IPS-18a (cell line): ENCODE results near the gene SLC25A18.

Source experiments
- H3K27ac ChIP-seq: one replicate; pipeline ENCODE4 v1.5.1; 2013; ENCODE audit warnings: low read length
- H3K27me3 ChIP-seq: one replicate; pipeline ENCODE4 v1.6.1; 2013; ENCODE audit warnings: mild to moderate bottlenecking, low read length; ENCODE audit not compliant: control insufficient read depth, insufficient read depth
- H3K36me3 ChIP-seq: one replicate; pipeline ENCODE4 v1.6.1; 2013; ENCODE audit warnings: low read depth, low read length; ENCODE audit not compliant: control insufficient read depth
- H3K4me1 ChIP-seq: one replicate; pipeline ENCODE4 v1.6.1; 2013; ENCODE audit warnings: low read depth, low read length; ENCODE audit not compliant: control insufficient read depth
- H3K4me3 ChIP-seq: one replicate; pipeline ENCODE4 v1.5.1; 2013; ENCODE audit warnings: low read length
- H3K9ac ChIP-seq: one replicate; pipeline ENCODE4 v1.6.1; 2013; ENCODE audit warnings: mild to moderate bottlenecking, low read length, moderate library complexity
- H3K9me3 ChIP-seq: one replicate; pipeline ENCODE4 v1.6.1; 2013; ENCODE audit warnings: low read depth, low read length; ENCODE audit not compliant: control insufficient read depth

Gene SLC25A18

DNA sequence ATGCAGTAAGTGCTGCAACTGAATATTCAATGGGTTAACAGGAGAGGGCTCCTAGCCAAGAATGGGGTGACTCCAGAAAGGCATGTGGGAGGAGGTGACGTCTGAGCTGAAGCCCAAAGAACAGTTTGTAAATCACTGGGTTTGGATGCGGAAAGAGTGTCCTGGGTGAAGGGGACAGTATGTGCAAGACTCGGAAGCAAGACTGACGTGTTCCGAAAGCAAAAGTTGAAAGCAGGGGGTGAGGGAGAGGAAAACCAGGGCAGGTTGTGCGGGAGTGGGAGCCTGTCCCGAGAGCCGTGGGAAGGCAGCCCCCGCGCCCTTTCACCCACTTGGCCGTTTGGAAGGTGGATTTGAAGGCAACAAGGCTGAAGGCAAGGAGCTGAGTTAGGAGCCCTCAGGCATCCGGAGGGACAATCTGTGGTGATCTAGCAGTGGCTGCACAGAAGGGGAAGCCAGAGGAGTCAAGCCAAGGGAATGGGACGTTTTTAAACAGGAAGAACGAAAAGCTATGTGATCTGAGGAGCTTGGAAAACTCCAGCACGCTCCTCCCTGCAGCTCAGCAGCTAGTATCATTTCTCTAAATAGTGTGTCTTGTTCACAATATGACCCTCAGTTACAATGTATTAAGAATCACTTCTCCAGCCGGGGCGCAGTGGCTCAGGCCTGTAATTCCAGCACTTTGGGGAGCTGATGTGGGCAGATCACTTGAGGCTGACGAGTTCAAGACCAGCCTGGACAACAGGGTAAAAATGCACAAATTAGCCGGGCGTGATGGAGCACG is 7.7 kb downstream of the SLC25A18 start:
- Histone ChIP-seq H3K27ac (no peak overlapping the region), H3K4me1 (peaks cover 17% of the 10 kb centered on the region), H3K9me3 (no peaks in the 10 kb centered on the region), H3K9ac (no peak overlapping the region), H3K27me3 (no peaks in the 10 kb centered on the region), H3K36me3 (no peaks in the 10 kb centered on the region), H3K4me3 (no peak overlapping the region)

DNA sequence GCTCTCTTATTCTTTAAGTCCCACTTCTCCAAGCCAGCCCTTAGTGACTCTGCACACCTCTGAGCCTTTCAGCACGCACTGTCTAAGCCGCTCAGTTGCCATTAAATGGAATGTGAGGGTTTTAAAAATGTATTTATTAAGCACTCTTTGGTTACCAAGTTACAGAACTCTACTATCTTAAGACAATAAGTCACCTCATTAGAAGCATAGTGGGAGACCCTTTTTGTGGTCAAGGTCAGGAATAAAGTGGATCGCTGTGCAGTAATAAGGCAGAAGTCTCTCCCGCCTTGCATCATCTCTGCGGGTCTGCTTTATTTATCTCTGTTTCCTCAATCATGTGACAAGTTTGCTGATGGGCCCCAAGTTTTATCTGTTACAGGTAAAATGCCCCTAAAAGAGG is 11.9 kb downstream of the SLC25A18 start:
- Histone ChIP-seq H3K36me3 (no peaks in the 10 kb centered on the region), H3K27me3 (no peaks in the 10 kb centered on the region), H3K9ac (no peak overlapping the region), H3K27ac (no peak overlapping the region), H3K4me1 (peaks cover 16% of the 10 kb centered on the region), H3K4me3 (no peak overlapping the region), H3K9me3 (no peaks in the 10 kb centered on the region)

GRCh38 chr22:17575681-17576080 is 12.4 kb downstream of the SLC25A18 start:
- H3K4me3 ChIP-seq = no peak overlapping the region
- H3K4me1 ChIP-seq = peaks cover 13% of the 10 kb centered on the region
- H3K9ac ChIP-seq = no peak overlapping the region
- no peaks in the 10 kb centered on the region for H3K9me3 ChIP-seq
- no peaks in the 10 kb centered on the region for H3K27me3 ChIP-seq
- H3K27ac ChIP-seq = no peak overlapping the region
- no peaks in the 10 kb centered on the region for H3K36me3 ChIP-seq

DNA sequence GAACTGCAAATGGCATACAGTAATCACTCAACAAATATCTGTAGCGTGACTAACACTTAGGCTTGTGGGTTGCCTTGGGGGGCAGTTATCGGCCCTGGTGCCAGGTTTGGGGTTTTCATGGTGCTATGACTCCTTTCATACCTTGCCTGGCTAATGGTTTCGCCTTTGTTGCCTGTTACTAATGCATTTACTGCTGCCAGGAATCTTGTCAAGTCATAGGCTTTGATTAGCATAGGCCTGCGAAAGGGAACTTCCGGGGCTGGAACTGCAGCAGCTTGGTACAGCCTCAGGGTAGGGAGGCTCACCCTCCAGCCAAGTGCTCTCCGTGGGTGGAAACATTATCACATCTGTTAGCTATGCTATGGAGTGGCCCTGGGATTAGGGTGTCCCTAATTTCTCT is 13.2 kb downstream of the SLC25A18 start:
- Histone ChIP-seq H3K9me3 (no peaks in the 10 kb centered on the region), H3K36me3 (no peaks in the 10 kb centered on the region), H3K9ac (no peak overlapping the region), H3K27ac (no peak overlapping the region), H3K4me3 (no peak overlapping the region), H3K27me3 (no peaks in the 10 kb centered on the region), H3K4me1 (peaks cover 11% of the 10 kb centered on the region)

GRCh38 chr22:17578136-17578754 is 14.9 kb downstream of the SLC25A18 start:
- Histone ChIP-seq H3K4me1 (peaks cover 11% of the 10 kb centered on the region), H3K4me3 (no peak overlapping the region), H3K36me3 (no peaks in the 10 kb centered on the region), H3K27ac (no peak overlapping the region), H3K9ac (no peak overlapping the region), H3K9me3 (no peaks in the 10 kb centered on the region), H3K27me3 (no peaks in the 10 kb centered on the region)

GRCh38 chr22:17579535-17579981 is 16.3 kb downstream of the SLC25A18 start:
- H3K27ac ChIP-seq = no peak overlapping the region
- H3K36me3 ChIP-seq = no peaks in the 10 kb centered on the region
- no peak overlapping the region for H3K4me3 ChIP-seq
- H3K9me3 ChIP-seq = no peaks in the 10 kb centered on the region
- peaks cover 11% of the 10 kb centered on the region for H3K4me1 ChIP-seq
- H3K27me3 ChIP-seq = no peaks in the 10 kb centered on the region
- H3K9ac ChIP-seq = no peak overlapping the region

GRCh38 chr22:17580441-17581031 is 17.2 kb downstream of the SLC25A18 start:
- Histone ChIP-seq H3K9me3 (no peaks in the 10 kb centered on the region), H3K4me1 (peaks cover 11% of the 10 kb centered on the region), H3K27ac (no peak overlapping the region), H3K27me3 (no peaks in the 10 kb centered on the region), H3K36me3 (no peaks in the 10 kb centered on the region), H3K9ac (no peak overlapping the region), H3K4me3 (no peak overlapping the region)

- no peaks in the 10 kb centered on the region for H3K36me3 ChIP-seq
- H3K4me1 ChIP-seq = peaks cover 11% of the 10 kb centered on the region
- H3K4me3 ChIP-seq = no peak overlapping the region
- no peaks in the 10 kb centered on the region for H3K9me3 ChIP-seq
- H3K27me3 ChIP-seq = no peaks in the 10 kb centered on the region
- no peak overlapping the region for H3K9ac ChIP-seq
- H3K27ac ChIP-seq = no peak overlapping the region
Observed at GRCh38 chr22:17581056-17581455, 17.8 kb downstream of the SLC25A18 start.

- no peak overlapping the region for H3K27ac ChIP-seq
- no peak overlapping the region for H3K9ac ChIP-seq
- H3K27me3 ChIP-seq = no peaks in the 10 kb centered on the region
- H3K9me3 ChIP-seq = no peaks in the 10 kb centered on the region
- H3K36me3 ChIP-seq = no peaks in the 10 kb centered on the region
- H3K4me1 ChIP-seq = peaks cover 6% of the 10 kb centered on the region
- no peak overlapping the region for H3K4me3 ChIP-seq
Observed at GRCh38 chr22:17581631-17582030, 18.3 kb downstream of the SLC25A18 start.

GRCh38 chr22:17583151-17583550 is 19.9 kb downstream of the SLC25A18 start:
- no peaks in the 10 kb centered on the region for H3K36me3 ChIP-seq
- peaks cover 6% of the 10 kb centered on the region for H3K4me1 ChIP-seq
- H3K27ac ChIP-seq = no peak overlapping the region
- no peak overlapping the region for H3K4me3 ChIP-seq
- H3K9me3 ChIP-seq = no peaks in the 10 kb centered on the region
- no peaks in the 10 kb centered on the region for H3K27me3 ChIP-seq
- H3K9ac ChIP-seq = no peak overlapping the region

GRCh38 chr22:17586831-17587440 is 23.6 kb downstream of the SLC25A18 start:
- Histone ChIP-seq H3K4me1 (no peaks in the 10 kb centered on the region), H3K9ac (no peak overlapping the region), H3K27me3 (no peaks in the 10 kb centered on the region), H3K27ac (no peak overlapping the region), H3K36me3 (peaks cover 11% of the 10 kb centered on the region), H3K9me3 (no peaks in the 10 kb centered on the region), H3K4me3 (no peak overlapping the region)
